ENCODE results near the gene CNOT3. TPM values are rescaled to one million over a fixed set of nuclear protein-coding genes. Genes with fewer than 3 reads are reported as not detected.

The CNOT3 gene
- total and polyA plus RNA-seq, 2 experiments from 2014 or later: 39.7 to 47.0 TPM

DNA sequence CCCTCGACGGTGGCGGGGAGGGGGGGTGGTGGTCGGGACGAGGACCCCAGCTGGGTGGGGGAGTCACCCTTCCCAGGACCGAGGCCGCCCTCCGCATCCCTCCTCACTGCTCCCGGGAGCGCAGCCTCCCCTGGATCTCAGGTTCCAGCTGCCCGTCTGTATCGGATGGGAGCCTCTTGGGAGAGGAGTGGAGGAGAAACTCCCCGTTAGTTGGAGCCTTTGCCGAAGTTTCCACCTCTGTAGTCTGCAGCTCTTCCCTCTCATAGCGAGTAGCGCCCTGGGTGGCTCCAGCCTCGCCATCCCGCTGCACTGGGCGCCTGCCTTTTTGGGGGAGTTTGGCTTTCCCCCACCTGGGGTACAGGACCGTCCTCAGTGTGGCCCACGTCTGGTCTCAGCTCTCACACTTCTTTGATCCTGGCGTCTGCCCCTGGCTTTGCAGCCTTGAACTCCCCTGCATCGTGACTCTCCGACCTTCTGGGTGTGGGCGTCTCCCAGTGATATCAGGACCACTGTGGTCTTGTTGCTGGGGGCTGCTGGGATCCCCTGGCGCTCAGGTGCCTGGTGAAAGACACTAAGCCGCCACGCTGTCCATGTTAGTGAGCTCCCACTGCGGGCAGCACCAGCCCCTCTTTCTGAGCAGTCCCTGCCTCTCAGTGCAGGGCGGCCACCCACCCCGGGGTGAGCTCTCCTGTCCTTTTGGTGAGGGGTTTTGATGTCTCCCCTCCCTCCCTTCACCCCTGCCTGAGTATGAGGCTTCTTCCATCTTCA is 1.1 kb downstream of the CNOT3 start (continued):
- TF ChIP-seq ZNF331 (CRISPR knock-in tag; IDR thresholded peaks at IDR 0.05; ENCODE audit: low read depth): no peak
- no peak for TF ChIP-seq NANOG (IDR thresholded peaks at IDR 0.05; ENCODE audit: borderline replicate concordance)
- no peak for TF ChIP-seq POLR2AphosphoS5 (IDR thresholded peaks at IDR 0.05; ENCODE audit: low read depth)
- no peak for TF ChIP-seq JUNB (IDR thresholded peaks at IDR 0.05; ENCODE audit: unreplicated experiment)
- TF ChIP-seq, protein P1, sequence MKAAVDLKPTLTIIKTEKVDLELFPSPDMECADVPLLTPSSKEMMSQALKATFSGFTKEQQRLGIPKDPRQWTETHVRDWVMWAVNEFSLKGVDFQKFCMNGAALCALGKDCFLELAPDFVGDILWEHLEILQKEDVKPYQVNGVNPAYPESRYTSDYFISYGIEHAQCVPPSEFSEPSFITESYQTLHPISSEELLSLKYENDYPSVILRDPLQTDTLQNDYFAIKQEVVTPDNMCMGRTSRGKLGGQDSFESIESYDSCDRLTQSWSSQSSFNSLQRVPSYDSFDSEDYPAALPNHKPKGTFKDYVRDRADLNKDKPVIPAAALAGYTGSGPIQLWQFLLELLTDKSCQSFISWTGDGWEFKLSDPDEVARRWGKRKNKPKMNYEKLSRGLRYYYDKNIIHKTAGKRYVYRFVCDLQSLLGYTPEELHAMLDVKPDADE (IDR thresholded peaks at IDR 0.05): no peak
- TF ChIP-seq, protein P2, sequence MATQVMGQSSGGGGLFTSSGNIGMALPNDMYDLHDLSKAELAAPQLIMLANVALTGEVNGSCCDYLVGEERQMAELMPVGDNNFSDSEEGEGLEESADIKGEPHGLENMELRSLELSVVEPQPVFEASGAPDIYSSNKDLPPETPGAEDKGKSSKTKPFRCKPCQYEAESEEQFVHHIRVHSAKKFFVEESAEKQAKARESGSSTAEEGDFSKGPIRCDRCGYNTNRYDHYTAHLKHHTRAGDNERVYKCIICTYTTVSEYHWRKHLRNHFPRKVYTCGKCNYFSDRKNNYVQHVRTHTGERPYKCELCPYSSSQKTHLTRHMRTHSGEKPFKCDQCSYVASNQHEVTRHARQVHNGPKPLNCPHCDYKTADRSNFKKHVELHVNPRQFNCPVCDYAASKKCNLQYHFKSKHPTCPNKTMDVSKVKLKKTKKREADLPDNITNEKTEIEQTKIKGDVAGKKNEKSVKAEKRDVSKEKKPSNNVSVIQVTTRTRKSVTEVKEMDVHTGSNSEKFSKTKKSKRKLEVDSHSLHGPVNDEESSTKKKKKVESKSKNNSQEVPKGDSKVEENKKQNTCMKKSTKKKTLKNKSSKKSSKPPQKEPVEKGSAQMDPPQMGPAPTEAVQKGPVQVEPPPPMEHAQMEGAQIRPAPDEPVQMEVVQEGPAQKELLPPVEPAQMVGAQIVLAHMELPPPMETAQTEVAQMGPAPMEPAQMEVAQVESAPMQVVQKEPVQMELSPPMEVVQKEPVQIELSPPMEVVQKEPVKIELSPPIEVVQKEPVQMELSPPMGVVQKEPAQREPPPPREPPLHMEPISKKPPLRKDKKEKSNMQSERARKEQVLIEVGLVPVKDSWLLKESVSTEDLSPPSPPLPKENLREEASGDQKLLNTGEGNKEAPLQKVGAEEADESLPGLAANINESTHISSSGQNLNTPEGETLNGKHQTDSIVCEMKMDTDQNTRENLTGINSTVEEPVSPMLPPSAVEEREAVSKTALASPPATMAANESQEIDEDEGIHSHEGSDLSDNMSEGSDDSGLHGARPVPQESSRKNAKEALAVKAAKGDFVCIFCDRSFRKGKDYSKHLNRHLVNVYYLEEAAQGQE (IDR thresholded peaks at IDR 0.05; ENCODE audit: unreplicated experiment): no peak

DNA sequence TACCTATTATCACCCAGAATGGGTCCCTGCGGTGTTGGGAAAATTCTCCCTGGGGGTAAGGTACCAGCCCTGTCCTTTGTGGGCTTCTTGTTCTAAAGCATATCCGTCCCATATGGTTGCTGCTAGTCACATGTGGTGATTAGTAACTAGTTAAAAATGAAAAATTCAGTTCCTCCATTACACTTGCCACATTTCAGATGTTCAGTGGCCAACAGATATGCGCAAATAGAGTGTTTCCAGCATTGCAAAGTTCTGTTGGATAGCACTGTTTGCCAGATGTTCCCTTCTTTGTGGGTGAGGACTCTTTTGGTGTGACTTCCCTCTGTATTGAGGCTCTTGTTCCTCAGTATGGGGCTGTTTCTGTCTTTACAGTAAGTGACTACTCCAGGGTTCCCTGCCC is 3.8 kb downstream of the CNOT3 start:
- no peaks in the 10 kb centered on the region for H3K27me3 ChIP-seq (ENCODE audit: insufficient read depth)
- peaks cover 24% of the 10 kb centered on the region for H3K36me3 ChIP-seq (ENCODE audit: insufficient read depth)
- H2AFZ ChIP-seq: no peak overlapping the region
- peaks cover 63% of the 10 kb centered on the region for H3K36me3 Mint-ChIP-seq (ENCODE audit: low read depth)
- H3F3A ChIP-seq (replicated peaks; ENCODE audit: low read depth): peaks cover 4% of the 10 kb centered on the region; the same call in 1 of the 2 replicates
- TF ChIP-seq NANOG (IDR thresholded peaks at IDR 0.05; ENCODE audit: borderline replicate concordance): no peak
- TF ChIP-seq, protein P3, sequence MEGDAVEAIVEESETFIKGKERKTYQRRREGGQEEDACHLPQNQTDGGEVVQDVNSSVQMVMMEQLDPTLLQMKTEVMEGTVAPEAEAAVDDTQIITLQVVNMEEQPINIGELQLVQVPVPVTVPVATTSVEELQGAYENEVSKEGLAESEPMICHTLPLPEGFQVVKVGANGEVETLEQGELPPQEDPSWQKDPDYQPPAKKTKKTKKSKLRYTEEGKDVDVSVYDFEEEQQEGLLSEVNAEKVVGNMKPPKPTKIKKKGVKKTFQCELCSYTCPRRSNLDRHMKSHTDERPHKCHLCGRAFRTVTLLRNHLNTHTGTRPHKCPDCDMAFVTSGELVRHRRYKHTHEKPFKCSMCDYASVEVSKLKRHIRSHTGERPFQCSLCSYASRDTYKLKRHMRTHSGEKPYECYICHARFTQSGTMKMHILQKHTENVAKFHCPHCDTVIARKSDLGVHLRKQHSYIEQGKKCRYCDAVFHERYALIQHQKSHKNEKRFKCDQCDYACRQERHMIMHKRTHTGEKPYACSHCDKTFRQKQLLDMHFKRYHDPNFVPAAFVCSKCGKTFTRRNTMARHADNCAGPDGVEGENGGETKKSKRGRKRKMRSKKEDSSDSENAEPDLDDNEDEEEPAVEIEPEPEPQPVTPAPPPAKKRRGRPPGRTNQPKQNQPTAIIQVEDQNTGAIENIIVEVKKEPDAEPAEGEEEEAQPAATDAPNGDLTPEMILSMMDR (conservative IDR thresholded peaks at IDR 0.05; ENCODE audit: low read depth in 2 of 2): no peak
- TF ChIP-seq STAT1 (IDR thresholded peaks at IDR 0.05; ENCODE audit: unreplicated experiment): no peak
- no peak for TF ChIP-seq CREB1 (CRISPR knock-in tag; IDR thresholded peaks at IDR 0.05; ENCODE audit: low read depth)
- no peaks in the 10 kb centered on the region; the same call in 1 of the 2 replicates for H3K4me1 ChIP-seq (ENCODE audit: insufficient read depth)
- H3K27ac ChIP-seq (ENCODE audit: low read depth): 0 out of 2 replicates have a peak overlapping the region, but pooled peaks have one; percentile 32
- no peaks in the 10 kb centered on the region; the same call in 2 of the 3 replicates for H3K9me3 Mint-ChIP-seq
- peaks cover 19% of the 10 kb centered on the region for H3K27me3 Mint-ChIP-seq (ENCODE audit: insufficient read depth, low read depth, poor library complexity)
- DNase-seq (ENCODE audit: low spot score) (no peak), ATAC-seq (no peak)
- no peak overlapping the region for H3K4me3 Mint-ChIP-seq
- no peak overlapping the region for H3K4me3 ChIP-seq
- H3K4me2 ChIP-seq: no peak overlapping the region
- H3K4me1 Mint-ChIP-seq: peaks cover 23% of the 10 kb centered on the region
- H3K9me2 ChIP-seq (ENCODE audit: insufficient read depth): no peaks in the 10 kb centered on the region
- H4K20me1 ChIP-seq (replicated peaks; ENCODE audit: insufficient read depth): peaks cover 49% of the 10 kb centered on the region
- peaks cover 51% of the 10 kb centered on the region for H3K79me2 ChIP-seq (replicated peaks; ENCODE audit: insufficient read depth)
- no peak overlapping the region for H3K27ac Mint-ChIP-seq
